ENCODE measurements around the gene MBLAC1. TPM values are rescaled to one million over a fixed set of nuclear protein-coding genes. Genes with fewer than 3 reads are reported as not detected.

MBLAC1 gene
- polyA plus RNA-seq, 12 donors: 0.37 to 1.8 (median 0.76) TPM; not detected in 2

GRCh38 chr7:100095289-100095688 is 31.5 kb upstream of the MBLAC1 start:
- DNase-seq: no peak

- DNase-seq: no peak
Measured at GRCh38 chr7:100095704-100096103, 31.1 kb upstream of the MBLAC1 start.

- no peak for DNase-seq
Measured at GRCh38 chr7:100098913-100099312, 27.9 kb upstream of the MBLAC1 start.

GRCh38 chr7:100099452-100099851 is 27.3 kb upstream of the MBLAC1 start:
- no peak for DNase-seq

- peak; percentile 96 for DNase-seq
Measured at GRCh38 chr7:100100420-100101015, 26.2 kb upstream of the MBLAC1 start.

- peak; percentile 98 for DNase-seq
Measured at GRCh38 chr7:100101016-100101862, 25.5 kb upstream of the MBLAC1 start, which contains the start of the genes AP4M1 and MCM7. Gene AP4M1, plus strand, starts transcription at chr7:100101643. Its CDS starts 72 bp downstream, at chr7:100101715. Gene MCM7, minus strand, starts transcription at chr7:100101397. Its CDS starts 103 bp downstream, at chr7:100101294.

- no peak for DNase-seq
Measured at GRCh38 chr7:100102950-100103840, 23.6 kb upstream of the MBLAC1 start.

- DNase-seq: no peak
Measured at GRCh38 chr7:100105534-100105933, 21.2 kb upstream of the MBLAC1 start.

- no peak for DNase-seq
Measured at GRCh38 chr7:100106633-100107032, 20.1 kb upstream of the MBLAC1 start.

GRCh38 chr7:100107125-100107737 is 19.5 kb upstream of the MBLAC1 start:
- no peak for DNase-seq

GRCh38 chr7:100107890-100108289 is 18.9 kb upstream of the MBLAC1 start:
- DNase-seq: no peak

- DNase-seq: no peak
Measured at GRCh38 chr7:100109521-100110163, 17.1 kb upstream of the MBLAC1 start.

GRCh38 chr7:100111156-100111555 is 15.6 kb upstream of the MBLAC1 start:
- no peak for DNase-seq

- no peak for DNase-seq
Measured at GRCh38 chr7:100111914-100112313, 14.9 kb upstream of the MBLAC1 start.

GRCh38 chr7:100115026-100115425 is 11.7 kb upstream of the MBLAC1 start:
- no peak for DNase-seq

GRCh38 chr7:100118388-100119071 is 8.2 kb upstream of the MBLAC1 start:
- DNase-seq: no peak

GRCh38 chr7:100119072-100119969 is 7.4 kb upstream of the MBLAC1 start, which contains the start of the genes CNPY4 and TAF6:
Gene CNPY4, plus strand, starts transcription at chr7:100119634. Its CDS starts 111 bp downstream, at chr7:100119745.
Gene TAF6, minus strand, starts transcription at chr7:100119358. Its CDS starts 5,149 bp downstream, at chr7:100114209.
- DNase-seq: peak; percentile 98

- peak; percentile 80 for DNase-seq
Measured at GRCh38 chr7:100119970-100120732, 6.6 kb upstream of the MBLAC1 start.

- no peak for DNase-seq
Measured at GRCh38 chr7:100120733-100121036, 6.1 kb upstream of the MBLAC1 start.

Data from muscle of arm (tissue), 12 donors.